HG03342 (cell line): Measurements from ENCODE around the gene SNCB.

Experiments
- ATAC-seq: cut with Tn5 transposase; IDR thresholded peaks from one replicate; pipeline ENCODE4 v1.9.1; 2021; ENCODE audit warnings: mild to moderate bottlenecking, moderate library complexity; ENCODE audit not compliant: unreplicated experiment

Gene SNCB

DNA sequence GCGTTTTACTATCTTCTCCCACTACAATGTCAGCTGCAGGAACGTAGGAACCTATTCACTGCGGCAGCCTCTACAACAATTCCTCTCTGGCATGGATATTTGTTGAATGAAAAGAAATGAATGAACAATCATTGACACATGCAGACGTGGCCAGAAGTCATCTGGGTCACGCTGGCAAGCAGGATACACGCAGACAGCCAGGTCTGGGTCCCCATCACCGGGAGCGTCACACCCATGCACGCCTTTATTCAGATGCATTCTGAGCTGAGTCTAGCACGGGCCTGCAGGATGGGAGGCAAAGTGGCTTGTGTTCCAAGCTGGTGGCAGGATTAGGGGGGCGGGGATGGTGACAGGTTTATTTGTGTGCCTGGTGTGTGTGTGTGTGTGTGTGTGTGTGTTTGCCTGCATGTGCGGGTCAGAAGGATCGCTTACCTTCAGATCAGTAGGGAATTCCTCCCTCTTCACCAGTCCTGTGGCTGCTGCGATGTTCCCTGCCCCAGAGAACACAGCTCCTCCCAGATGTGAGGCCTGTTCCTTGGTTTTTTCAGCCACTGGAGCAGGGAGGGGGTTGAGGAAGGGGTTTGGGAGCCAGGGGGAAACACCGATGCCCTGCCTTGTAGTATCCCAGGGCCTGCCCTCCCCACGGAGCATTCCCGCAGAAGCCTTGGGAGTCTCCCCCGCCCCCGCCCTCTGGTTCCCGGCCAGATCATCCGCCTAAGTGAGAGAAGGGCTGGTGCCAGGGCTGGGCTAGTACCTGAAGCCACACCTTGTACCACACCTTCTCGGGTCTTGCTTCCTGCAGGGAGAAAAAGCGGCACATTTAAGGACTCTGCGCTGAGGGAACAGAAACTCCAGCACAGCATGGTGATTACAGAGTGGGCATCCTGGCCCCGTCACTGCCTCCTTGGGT lies 4.1 kb downstream of the SNCB start:
- no peak for ATAC-seq

DNA sequence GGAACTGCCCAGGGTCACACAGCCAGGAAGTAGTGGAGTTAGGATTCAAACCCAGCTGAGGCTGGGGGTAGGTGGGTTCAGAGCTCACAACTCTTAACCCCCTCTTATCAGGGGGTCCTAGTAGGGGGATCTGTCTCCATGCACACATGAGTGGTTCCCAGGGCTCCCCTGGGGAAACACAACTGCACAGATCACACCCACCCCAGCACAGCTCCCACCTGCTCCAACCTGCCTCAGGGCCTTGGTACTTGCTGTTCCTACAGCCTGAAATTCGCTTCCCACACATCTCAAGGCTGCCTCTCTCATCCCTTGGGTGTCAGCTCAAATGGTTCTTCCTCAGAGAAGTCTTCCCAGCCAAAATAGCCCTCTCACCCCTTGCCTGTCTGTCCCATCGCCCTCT lies 4.8 kb downstream of the SNCB start:
- ATAC-seq, result no peak

DNA sequence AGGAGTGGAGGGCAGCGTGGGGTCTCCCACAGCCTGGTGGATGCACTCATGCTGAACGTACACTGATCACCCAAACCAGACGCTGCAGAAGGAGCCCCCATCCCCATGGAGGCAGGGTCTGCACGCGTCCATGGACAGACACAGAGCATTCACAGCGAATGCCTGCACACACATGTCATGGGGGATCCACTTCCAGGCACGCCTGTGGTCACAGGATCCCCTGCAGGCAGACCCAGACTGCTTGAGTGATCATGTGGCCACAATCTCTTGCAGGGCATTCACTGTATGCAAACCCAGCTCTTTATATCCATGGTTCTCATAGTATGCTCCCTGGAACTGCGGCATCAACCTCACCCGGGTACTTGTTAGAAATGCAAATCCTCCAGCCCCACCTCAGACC lies 5.4 kb downstream of the SNCB start:
- no peak for ATAC-seq

DNA sequence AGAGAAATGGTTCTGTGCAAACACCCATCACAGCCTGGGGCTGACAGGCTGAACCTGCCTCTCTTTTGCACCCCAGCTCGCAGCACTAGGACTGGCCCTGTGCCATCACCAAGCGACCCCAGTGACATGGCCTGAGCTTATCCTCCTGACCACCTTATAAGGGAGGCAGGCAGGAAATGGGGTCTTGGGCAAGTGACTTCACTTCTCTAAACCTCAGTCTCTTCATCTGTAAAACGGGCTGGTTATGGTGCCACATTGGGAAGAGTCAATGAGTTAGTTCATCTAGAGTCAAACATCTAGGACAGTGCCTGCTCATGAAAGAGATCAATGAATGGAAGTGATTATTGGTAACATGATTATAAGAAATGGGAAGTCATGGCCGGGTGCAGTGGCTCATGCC lies 6.2 kb downstream of the SNCB start:
- no peak for ATAC-seq

DNA sequence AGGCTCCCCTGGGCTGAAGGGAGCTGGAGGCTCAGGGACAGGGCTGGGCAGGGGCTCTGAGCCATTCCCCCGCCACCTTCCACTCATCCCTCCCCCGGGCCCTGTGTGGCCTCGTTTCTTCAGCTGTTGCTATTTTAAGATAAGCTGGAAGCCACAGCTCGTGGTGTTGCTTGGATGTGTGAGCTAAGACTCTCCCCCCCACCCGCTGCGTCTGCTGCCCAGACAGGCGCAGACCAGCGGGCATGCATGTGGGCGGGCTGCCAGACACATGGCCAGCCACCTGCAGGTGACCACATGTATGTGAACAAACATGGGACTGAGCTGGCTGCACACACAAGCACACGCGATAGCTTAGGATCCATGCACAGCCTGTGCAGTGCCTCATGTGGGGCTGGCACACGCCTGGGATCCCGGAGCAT lies 8.7 kb downstream of the SNCB start:
- ATAC-seq, result no peak

DNA sequence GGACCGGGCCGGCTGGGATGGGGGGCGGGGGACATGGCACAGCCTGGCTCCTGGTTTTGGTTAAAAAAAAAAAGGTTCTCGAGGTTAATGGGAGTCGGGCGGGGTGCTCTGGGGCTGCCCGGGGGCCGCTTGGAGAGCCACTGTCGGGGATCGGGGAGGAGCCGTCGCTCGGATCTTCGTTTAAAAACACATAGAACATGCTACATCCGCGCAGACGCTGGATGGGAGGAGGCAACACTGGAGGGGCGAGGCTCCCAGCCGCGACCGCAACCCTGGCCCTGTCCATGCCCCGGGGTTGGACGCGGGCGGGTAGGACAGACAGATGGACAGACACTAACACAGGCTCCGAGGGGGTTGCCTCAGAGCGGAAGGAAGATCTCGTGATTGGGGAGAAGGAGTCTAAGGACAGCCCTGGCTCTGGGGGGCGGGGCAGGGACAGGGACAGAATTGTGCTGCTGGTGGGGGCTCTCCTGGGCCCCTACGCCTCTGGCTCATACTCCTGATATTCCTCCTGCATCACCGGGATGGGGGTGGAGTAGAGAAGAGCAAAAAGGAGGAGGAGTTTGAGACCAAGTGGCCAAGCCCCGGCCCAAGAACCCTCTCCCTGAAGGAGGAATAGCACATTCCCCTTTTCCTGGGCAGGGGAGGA lies 9.9 kb downstream of the SNCB start:
- ATAC-seq, result no peak

DNA sequence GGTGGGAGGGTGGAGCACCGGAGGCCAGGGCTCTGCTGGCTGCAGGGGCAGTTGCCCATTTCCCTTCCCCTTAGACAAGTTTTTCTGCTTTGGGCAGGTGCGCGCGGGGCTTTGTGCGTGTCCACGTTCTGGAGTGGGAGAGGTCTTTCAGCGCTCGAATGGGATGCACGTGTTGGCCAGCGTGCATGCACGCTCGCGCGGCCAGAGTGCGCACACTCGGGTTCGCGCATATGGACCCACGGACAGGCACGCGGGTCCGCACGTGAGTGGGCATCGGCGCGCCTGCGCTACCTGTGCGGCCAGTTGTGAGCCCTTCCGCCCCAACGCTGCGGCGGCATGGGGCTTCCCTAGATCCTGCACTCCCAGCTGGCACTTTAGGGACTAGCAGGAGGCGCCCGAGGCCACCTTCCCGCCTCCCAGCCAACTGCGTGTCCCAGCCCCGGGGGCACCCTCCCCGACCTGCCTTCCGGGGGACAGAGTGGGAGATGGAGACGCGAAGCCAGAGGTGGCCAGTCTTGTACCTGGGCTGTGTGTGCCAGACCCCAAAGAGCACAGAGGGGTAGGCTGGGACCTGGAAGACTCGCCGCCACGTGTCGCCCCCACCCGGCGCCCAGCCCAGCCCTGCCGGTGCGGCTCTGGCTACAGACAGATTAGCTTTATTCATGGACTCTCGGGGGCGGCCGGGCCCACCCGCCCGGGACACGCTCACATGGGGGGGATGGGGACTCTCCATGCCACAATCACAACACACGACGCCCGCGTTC lies 10.6 kb downstream of the SNCB start:
- no peak for ATAC-seq

DNA sequence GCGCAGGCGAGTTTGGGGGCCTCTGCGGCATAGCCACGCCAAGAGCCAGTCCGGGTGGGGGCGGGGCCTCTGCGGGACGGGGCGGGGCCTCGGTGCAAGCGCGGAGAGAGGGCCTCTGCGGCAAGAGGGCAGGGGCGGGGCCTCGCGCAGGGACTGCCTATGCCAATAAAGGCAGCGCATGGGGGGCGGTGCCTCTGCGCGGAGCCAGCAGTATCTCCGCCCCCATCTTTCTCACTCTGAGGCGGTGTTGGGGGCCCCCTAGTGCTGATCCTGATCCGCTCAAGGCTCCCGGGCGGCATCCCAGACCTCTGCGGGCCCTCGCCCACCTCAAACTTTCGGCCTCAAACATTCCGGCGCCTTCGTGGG lies 11.1 kb downstream of the SNCB start:
- no peak for ATAC-seq

DNA sequence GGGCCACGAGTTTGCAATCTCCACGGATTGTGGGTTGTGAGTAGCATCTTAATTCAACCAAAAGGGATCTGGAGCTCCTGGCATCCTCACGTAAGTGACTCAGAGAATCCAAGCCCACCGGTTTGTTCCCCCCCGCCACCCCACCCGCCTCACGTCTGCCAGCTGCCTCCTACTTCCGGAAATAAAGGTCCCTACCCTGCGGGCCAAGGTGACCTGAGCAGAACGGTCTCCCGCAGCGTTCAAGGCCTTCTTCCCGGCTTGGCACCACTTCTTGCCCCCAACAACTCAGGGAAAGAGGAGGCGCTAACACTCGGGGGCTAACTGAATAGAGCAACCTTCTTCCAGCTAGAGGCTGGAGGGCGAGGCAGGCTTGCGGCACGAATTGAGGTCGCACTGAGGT lies 11.6 kb downstream of the SNCB start:
- no peak for ATAC-seq

DNA sequence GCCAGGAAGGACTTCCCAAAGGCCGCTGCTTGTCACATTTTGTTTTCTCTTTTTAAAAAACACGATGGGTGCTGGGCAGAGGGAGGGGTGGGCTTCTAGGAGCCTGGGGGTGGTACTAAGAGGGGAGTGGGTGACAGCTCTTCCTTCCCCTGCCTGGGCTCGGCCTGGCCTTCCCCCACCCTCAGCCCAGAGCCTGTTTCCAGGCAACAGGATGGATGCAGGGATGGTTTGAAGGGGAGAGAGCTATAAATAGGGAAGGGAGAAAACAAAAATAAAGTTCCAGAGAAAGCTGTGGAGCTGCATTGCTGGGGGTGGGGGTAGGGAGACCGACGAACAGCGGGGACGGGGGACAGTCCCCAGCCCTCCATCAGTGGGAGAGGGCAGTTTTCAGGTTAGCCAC lies 13.8 kb downstream of the SNCB start:
- ATAC-seq, result no peak

DNA sequence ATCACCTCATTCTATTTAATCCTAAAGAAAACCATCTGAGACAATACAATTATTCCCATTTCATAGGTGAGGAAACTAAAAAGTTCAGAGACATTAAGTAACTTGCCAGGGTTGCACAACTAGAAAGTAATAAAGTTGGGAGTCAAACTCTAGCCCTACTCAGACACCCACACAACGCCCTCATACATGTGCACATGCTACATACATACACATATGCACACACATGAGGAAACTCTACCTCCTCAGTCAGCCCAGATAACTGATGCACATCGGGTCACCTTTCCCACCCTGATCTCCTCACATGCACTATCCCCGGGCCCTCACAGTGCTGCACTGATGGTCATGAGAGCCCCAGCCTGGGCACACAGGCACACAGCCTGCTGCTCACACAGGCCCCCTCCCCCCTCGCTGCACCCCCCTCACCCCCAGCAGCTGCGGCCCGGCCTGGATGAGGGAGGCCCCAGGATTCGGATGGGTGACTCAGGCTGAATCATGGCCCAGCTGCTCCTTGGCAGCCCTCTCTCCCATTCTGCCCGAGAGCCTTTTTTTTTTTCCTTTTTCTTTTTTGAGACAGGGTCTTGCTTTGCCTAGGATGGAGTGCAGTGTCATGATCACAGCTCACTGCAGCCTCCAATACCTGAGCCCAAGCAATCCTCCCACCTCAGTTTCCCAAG lies 15.4 kb downstream of the SNCB start:
- no peak for ATAC-seq

DNA sequence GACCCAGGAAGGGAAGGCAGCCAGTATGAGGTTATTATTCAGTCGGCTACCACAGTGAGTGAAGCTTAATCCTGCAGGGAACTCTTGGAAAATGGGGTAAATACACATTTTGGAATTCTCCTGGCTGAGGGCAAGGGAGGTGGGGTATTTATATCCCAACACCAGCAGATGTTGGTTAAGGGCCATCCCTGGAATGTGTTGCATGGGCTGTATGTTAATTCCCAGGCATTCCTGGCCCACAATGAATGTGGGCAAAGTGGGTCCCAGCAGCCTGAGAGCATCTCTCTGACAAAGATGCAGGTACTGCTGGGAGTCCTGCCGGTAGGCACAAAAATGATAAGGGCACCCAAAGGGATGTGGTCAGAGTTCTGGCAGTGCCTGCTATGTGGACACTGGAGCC lies 17.5 kb downstream of the SNCB start:
- ATAC-seq, result no peak

DNA sequence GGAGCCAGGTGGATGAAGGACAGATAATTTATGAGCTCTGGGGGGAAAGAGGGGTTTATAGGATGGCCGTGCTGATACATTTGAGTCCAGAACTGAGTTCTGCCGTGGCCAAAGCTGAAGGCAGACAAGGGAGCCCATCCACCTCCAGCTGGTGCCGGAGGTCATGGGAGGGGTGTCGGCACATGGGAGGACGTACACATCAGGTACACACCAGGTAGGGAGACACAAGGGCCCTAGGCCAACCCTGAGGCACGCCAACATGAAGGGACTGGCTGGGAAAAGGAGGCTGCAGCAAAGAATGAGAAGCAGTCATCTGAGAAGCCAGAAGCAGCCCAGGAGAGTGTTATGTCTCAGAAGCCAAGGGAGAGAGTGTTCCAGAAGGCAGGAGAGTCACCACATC lies 18.3 kb downstream of the SNCB start:
- no peak for ATAC-seq

DNA sequence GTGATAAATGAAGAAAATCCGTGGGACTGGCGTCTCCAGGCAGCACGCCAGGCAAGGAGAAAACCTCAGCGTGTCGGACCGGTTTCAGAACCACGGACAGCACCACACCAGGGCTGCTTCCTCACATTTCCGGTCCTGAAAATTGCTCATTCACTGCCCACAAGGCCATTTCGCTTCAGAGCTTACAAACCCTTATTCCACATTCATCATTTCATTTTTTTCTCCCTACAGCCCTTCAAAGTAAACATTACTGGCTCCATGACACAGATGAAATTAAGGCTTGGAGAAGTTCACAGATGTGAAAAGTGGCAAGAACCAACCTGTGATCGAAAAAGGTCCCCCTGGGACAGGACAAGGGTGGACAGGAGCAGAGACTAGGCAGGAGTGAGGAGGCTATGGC lies 18.9 kb downstream of the SNCB start:
- ATAC-seq, result no peak

DNA sequence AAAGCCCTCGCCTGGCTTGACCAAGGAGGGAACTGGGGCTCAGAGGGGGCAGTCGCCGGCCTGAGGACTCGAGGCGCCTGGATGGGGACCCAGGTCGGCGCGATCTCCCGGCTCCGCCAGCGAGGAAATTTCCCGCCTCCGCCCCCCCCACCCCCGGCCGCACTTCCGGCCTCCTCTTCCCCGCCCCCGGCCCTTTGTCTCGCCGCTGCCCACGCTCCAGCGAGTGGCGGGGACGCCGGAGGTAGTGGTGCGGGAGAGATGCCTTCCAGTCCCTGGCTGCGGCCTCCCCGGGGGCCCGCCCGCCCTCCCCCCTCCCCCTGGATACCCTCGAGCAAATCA lies 19.9 kb downstream of the SNCB start:
- ATAC-seq, result no peak

DNA sequence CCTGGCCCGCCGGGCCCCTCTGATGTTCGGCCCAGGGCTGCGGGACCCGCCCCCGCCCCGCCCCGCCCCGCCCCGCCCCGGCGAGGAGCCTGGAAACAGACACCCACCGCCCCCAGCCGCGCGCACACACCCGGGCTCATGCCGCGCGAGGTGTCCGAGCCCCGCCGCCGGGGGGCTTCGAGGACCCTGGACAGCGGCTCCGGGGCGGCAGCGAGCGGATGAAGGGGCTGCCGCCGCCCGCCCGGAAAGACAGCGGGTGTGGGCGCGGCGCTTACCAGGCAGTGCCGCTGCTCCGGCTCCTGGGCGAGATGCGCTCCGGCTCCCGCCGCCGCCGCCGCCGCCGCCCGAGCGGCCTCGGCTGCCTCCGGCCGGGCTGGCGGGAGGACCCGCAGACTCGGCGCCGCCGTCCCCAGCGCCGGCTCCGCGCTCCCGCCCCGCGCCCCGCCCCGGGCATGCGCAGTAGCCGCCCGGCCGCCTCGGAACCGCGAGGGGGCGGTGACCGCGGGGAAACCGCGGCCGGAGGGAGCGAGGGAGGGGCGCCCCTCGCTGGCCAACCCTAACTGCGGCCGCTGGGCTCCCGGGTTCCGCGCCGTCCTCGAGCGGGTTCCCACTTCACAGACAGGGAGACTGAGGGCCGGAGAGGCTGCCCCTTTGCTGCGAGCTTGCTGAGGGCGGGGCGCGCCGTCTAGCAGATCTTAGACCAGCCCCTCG lies 20.5 kb downstream of the SNCB start, which contains the start of gene GPRIN1:
Gene GPRIN1 (minus strand): TSS at position 433 of the 711 bp plus-strand sequence. CDS start 10,322 bp downstream, outside the sequence.
- ATAC-seq, result peak; percentile 66

DNA sequence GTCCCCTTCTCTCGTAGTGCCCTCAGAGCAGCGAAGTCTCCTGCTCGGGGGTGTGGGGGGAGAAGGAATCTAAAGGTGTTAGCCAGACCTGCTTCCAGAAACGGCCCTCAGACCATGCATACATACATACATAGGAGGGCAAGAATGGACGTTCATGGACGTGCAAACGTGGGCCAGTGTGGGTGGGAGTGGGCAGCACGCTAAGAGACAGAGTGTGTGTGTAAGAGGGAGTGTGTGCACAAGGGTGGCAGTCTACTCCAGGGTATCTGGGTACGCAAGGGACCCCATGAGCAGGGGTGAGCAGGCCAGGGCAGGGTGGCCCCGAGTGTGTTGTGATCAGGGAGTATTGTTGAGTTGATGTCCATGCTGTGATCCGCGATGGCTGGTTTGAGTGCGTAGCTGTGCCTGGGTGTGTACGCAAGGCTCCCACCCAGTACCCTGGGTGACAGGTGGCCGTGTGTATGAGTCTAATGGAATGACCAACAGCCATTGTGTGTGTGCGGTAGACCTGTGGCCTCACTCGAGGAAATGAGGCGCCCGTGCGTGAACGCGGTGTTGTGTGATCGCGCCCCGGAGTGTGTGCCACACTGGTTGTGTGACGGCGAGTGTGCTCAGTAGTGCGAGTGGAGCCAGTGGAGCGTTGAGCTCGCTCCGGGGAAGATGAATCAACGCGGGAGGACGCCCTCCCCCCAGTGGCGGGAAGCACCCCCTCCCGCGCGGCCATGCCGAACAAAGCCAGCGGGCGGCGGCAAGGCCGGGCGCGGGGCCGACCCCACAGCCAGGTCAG lies 21.2 kb downstream of the SNCB start:
- peak; percentile 20 for ATAC-seq

DNA sequence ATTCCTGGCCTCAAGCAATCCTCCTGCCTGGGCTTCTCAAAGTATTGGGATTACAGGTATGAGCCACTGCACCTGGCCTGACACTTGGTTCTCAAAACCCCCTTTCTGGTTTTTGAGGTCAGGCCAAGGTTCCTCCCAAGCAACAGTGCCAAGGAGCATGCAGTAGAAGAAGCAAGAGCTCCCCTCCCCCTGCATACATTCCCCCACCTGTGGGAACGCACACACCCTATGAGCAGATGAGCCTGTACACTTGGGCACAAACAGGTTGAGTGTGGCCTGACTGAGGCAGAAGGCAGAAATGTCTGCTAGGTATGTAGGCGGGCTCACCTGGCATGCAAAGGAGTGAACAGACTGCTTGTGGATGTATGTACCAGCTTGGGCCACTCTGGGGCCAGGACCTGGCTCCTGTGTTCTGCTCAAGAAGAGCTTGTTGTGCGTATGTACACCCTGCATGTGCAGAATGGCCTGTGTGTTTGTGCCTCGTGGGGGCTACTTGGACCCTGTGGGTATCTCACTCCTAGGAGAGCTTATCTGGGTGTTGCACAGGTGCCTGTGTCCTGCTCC lies 22.1 kb downstream of the SNCB start:
- no peak for ATAC-seq

DNA sequence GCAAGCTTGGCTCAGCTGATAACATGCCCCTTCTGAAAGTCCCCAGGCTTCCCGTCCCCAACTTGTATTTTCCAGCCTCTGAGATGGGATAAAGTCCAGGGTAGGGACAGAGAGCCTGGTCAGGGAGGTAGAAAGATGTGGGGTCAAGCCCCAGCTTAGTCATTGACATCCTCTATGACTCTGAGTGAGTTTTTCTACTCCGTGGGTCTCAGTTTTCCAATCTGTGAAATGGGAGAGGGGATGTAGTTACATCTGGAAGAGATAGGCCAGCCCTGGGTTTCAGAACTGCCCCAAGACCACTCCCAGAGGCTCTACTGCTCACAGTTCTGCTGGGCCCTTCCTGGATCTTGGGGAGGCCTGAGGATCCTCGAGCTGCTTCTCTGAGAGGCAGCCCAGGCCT lies 23.5 kb downstream of the SNCB start:
- no peak for ATAC-seq
